ENCODE data around the gene PPP1R3G.

PPP1R3G gene

DNA sequence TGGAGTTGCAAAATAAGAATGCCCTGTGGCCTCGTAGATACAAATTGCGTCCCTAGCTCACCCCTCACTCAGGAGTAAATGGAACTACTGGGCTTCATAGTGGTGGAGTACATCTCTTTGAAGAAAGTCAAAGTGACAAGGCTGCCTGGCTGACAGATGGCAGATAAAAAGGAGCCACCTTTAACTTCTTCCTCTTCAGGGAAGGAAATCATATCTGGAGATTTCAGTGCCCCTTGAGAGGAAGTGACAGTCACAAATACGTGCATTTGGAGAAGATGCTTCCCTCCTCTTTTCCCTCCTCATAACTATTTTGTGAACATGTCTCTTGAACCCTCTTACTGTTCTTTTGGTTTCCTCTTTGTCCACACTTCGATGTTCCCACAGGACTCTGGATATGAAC lies 43.2 kb downstream of the PPP1R3G start:
- peak; percentile 54 for DNase-seq (ENCODE audit: low read depth, low spot score)

DNA sequence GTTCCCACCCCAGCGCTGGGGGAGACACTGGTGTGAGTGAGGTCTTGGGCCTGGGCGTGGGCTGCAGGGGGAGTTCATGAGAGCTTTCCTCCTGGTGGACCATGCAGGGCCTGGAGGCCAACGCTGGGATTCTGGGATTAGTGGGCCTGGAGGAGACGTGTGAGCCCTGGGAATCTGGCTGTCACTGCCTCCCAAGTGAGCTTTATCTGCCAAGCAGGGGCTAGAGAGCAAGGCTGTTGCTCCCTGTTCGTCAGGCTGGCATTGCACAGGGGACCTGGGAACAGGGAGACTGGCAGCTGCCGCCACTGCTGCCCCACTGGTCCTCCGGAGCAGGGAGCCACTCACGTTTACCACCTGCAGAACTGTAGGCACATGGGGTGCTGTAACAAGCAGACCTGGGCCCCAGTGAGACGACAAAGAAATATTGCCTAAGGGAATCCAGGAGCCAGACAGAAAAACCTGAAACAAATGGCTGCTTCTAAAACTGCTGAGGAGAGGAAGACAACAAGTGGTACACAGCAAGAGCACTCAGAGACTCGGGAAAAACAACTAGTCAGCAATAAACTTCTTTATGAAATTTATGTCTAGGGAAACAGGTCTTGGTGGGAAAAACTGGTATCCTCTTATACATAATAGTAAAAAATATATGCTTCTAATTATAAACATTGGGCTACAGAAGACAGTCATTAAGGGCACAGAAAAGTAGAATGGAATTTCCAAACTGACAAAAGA lies 45.2 kb downstream of the PPP1R3G start:
- no peak overlapping the region for H3K4me3 ChIP-seq (ENCODE audit: low read length)
- no peak for DNase-seq (ENCODE audit: low read depth, low spot score)

More for the DNA sequence above, 43.2 kb downstream of the PPP1R3G start:
- H3K4me3 ChIP-seq (ENCODE audit: low read length), result no peak overlapping the region

DNA sequence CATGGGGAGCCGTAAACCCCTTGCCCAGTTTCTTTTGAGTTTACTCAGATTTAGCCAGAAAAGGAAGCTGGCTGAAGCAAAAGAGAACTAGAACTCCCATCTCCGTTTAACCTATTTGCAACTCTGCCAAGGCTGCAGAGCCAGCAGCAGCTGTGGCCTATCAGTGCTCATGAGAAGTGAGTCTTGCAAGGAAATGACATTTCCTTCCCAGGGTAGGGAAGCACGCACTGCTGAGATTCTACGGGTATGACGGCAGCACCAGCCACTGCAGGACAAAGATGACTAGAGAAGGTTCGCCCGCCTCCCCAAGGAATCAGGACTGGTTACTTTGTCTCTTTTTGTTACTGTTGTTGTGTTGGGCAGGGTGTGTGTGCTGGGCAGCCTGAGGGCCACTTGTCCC lies 47.6 kb downstream of the PPP1R3G start:
- DNase-seq (ENCODE audit: low read depth, low spot score), result no peak
- H3K4me3 ChIP-seq (ENCODE audit: low read length), result no peak overlapping the region

DNA sequence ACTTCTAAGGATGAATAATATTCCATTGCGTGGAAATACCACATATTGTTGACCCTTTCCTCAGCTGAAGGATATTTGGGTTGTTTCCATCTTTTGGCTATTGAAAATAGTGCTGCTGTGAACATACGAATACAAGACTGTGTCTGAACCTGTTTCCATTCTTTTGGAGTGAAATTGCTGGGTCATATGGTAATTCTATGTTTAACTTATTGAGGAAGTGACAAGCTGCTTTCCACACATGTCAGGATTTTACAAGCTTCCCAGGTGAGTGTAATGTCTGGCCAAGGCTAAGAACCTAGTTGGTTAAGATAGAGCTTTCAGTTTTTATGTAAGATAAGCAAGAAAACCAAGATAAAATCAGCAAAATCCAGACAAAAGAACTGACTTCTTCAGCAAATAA lies 48.8 kb downstream of the PPP1R3G start:
- no peak overlapping the region for H3K4me3 ChIP-seq (ENCODE audit: low read length)
- no peak for DNase-seq (ENCODE audit: low read depth, low spot score)

DNA sequence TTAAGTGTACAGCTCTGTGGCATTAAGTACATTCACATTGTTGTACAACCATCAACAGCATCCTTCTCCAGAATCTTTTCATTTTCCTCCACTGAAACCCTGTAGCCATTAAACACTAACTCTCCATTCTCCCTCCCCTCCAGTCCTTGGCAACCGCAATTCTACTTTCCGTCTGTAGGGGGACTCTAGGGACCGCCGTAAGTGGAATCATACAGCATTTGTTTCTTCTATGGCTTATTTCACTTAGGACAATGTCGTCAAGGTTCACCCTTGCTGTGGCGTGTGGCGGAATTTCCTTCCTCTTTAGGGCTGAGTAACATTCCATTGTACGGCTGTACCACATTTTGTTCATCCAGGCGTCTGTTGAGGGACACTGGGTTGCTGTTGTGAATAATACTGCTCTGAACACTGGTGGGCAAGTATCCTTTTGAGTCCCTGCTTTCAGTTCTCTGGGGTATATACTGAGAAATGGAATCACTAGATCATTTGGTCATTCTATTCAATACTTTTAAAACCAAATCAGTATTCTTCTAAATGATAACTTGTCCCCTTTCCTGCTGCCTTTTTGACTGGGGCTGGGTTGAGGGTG lies 50.7 kb downstream of the PPP1R3G start:
- peak; percentile 48 for DNase-seq (ENCODE audit: low read depth, low spot score)
- no peak overlapping the region for H3K4me3 ChIP-seq (ENCODE audit: low read length)

DNA sequence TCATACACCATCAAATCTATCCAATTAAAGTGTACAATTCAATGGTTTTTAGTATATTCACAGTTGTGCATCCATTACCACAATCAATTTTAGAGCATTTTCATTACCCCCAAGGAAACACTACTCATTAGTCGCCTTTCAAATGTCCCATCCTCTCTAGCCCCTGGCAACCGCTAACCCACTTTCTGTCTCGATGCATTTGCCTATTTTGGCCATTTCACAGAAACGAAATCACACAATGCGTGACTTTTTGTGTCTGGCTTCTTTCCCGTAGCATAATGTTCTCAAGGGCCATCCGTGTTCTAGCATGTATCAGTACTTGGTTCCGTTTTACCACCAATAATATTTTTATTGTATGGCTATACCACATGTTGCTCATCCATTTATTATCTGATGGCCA lies 51.7 kb downstream of the PPP1R3G start:
- no peak for DNase-seq (ENCODE audit: low read depth, low spot score)

More for the DNA sequence above, 51.7 kb downstream of the PPP1R3G start:
- H3K4me3 ChIP-seq (ENCODE audit: low read length), result no peak overlapping the region
